HepG2 (cell line): Measurements from ENCODE around the gene ZFPM1. TPM values are rescaled to one million over a fixed set of nuclear protein-coding genes. Genes with fewer than 3 reads are reported as not detected.

Source experiments
- CREB3 ChIP-seq: sonication (generic); formaldehyde crosslinking; IDR thresholded peaks from 2 replicates; pipeline ENCODE4 v1.5.0; 2020; ENCODE audit warnings: missing genetic modification reagents
- FIP1L1 ChIP-seq: fragments of 200-400 bp; formaldehyde crosslinking; IDR thresholded peaks from 2 replicates; pipeline ENCODE4 v1.6.1; 2018; ENCODE audit warnings: low read depth, mild to moderate bottlenecking, low read length, moderate library complexity, borderline replicate concordance; ENCODE audit not compliant: insufficient read depth
- FOXA3 ChIP-seq: IDR thresholded peaks from 2 replicates; pipeline ENCODE4 v1.6.1; 2016; ENCODE audit warnings: missing genetic modification reagents, missing compliant biosample characterization
- HNRNPLL ChIP-seq: fragments of 200-400 bp; formaldehyde crosslinking; IDR thresholded peaks from 2 replicates; pipeline ENCODE4 v1.6.1; 2017; ENCODE audit warnings: mild to moderate bottlenecking, low read depth, low read length; ENCODE audit not compliant: poor library complexity, severe bottlenecking
- IRF1 ChIP-seq: sonication (generic); formaldehyde crosslinking; IDR thresholded peaks from 2 replicates; pipeline ENCODE4 v1.4.0; 2020; ENCODE audit warnings: low read depth, mild to moderate bottlenecking, missing genetic modification reagents
- MBD4 ChIP-seq: IDR thresholded peaks from 2 replicates; pipeline ENCODE4 v1.6.1; 2012; ENCODE audit warnings: low read length, inconsistent platforms, borderline replicate concordance
- MTA1 ChIP-seq: sonication (generic); formaldehyde crosslinking; IDR thresholded peaks from 2 replicates; pipeline ENCODE4 v1.4.0; 2020; ENCODE audit warnings: missing genetic modification reagents, mild to moderate bottlenecking, borderline replicate concordance
- POLR2G ChIP-seq: fragments of 200-400 bp; formaldehyde crosslinking; IDR thresholded peaks from 2 replicates; pipeline ENCODE4 v1.6.1; 2018; ENCODE audit warnings: mild to moderate bottlenecking, low read depth, low read length, moderate library complexity
- RNF2 ChIP-seq: fragments of 450-650 bp; conservative IDR thresholded peaks from 2 replicates; pipeline ENCODE4 v1.6.1; 2016; ENCODE audit warnings: low read depth
- TCF12 ChIP-seq, 2 experiments: fragments of 450-650 bp in 1 of 2; sonication (generic) in 1 of 2; formaldehyde crosslinking in 1 of 2; IDR thresholded peaks; 2 replicates each; pipeline versions ENCODE4 v1.6.1 to v1.8.0; 2017 to 2022; ENCODE audit warnings: antibody characterized with exemption in 1 of 2, mild to moderate bottlenecking in 1 of 2, missing genetic modification reagents in 1 of 2, moderate library complexity in 1 of 2
- ZBTB2 ChIP-seq: sonication (generic); formaldehyde crosslinking; IDR thresholded peaks from 2 replicates; pipeline ENCODE4 v1.8.0; 2022; ENCODE audit warnings: low read depth, missing genetic modification reagents
- ZBTB7B ChIP-seq: sonication (generic); formaldehyde crosslinking; IDR thresholded peaks from 2 replicates; pipeline ENCODE4 v1.4.0; 2020; ENCODE audit warnings: missing genetic modification reagents
- ZNF407 ChIP-seq: sonication (generic); formaldehyde crosslinking; IDR thresholded peaks from one replicate; pipeline ENCODE4 v1.5.1; 2020; ENCODE audit warnings: mild to moderate bottlenecking, missing genetic modification reagents; ENCODE audit errors: not compliant biosample characterization
- ZNF550 ChIP-seq: sonication (generic); formaldehyde crosslinking; IDR thresholded peaks from 2 replicates; pipeline ENCODE4 v1.4.0; 2020; ENCODE audit warnings: mild to moderate bottlenecking, missing genetic modification reagents, borderline replicate concordance
- ZNF777 ChIP-seq: sonication (generic); formaldehyde crosslinking; IDR thresholded peaks from 2 replicates; pipeline ENCODE4 v1.4.0; 2020; ENCODE audit warnings: missing genetic modification reagents
- ZNF788 ChIP-seq: sonication (generic); formaldehyde crosslinking; IDR thresholded peaks from 2 replicates; pipeline ENCODE4 v1.5.0; 2020; ENCODE audit warnings: mild to moderate bottlenecking, missing genetic modification reagents, borderline replicate concordance
- polyA plus RNA-seq, 8 experiments: library from polyadenylated mRNA; depleted of rRNA in 3 of 8; stranded (reverse) in 7 of 8; unstranded in 1 of 8; fragments of >200 nt; fragmentation: Illumina TruSeq in 4 of 8; extraction: Trizol in 4 of 8; gene quantifications; 2 replicates each; pipeline versions ENCODE4 v1.2.1 to v1.2.3, GENCODE V29; 2011 to 2016; ENCODE audit warnings: low read depth in 4 of 8, missing spikeins in 1 of 8, mixed read lengths in 1 of 8; ENCODE audit not compliant: insufficient read depth in 1 of 8
- total RNA-seq, 5 experiments: library from RNA; depleted of rRNA; stranded (reverse); fragments of >200 nt; fragmentation: Illumina TruSeq; extraction: Trizol; gene quantifications; 2 replicates each; pipeline ENCODE4 v1.2.3, GENCODE V29; 2016; ENCODE audit warnings: low read depth in 1 of 5

The ZFPM1 gene
- total and polyA plus RNA-seq, 2 of the 13 experiments (the other 11 are each of a cell fraction or from before 2014, with no cell fraction given): 1.3 to 3.8 TPM

GRCh38 chr16:88527937-88528743 is 75.1 kb downstream of the ZFPM1 start (continued):
- no peak for TF ChIP-seq ZBTB2 (CRISPR knock-in tag)
- TF ChIP-seq MTA1 (CRISPR knock-in tag): 0 out of 2 replicates have a peak, but pooled peaks have one; percentile 5
- no peak for TF ChIP-seq ZNF777 (CRISPR knock-in tag)
- no peak for TF ChIP-seq ZBTB7B (CRISPR knock-in tag)
- TF ChIP-seq ZNF550 (CRISPR knock-in tag): no peak
- no peak for TF ChIP-seq FOXA3
- TF ChIP-seq POLR2G: 0 out of 2 replicates have a peak, but pooled peaks have one; percentile 11
- TF ChIP-seq IRF1: no peak
- TF ChIP-seq MBD4: no peak
- no peak for TF ChIP-seq TCF12 (IDR thresholded peaks at IDR 0.05)
- TF ChIP-seq TCF12 (CRISPR knock-in tag; IDR thresholded peaks at IDR 0.05): no peak
- TF ChIP-seq ZNF788 (CRISPR knock-in tag): no peak
- TF ChIP-seq CREB3: no peak
- TF ChIP-seq FIP1L1: no peak
- no peak for TF ChIP-seq RNF2
- peak; percentile 5 for TF ChIP-seq HNRNPLL
- no peak for TF ChIP-seq ZNF407 (CRISPR knock-in tag)
